ENCODE data around the gene CD70.

DNA sequence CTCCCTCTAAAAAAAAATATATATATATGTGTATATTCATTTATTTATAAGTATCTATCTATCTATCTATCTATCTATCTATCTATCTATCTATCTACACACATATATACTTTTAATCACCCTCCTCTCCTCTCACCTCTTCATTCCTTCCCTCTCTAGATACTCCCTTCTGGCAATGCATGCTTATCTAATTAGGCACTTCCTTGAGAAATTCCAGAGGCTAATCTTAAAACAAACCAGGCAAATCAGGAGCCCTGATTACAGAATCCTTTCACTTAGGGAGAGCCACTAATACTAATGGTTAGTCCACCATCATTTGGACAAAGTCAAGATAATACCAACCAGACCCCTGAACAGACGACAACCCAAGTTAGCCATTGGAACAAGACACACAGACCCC is 17.6 kb downstream of the CD70 start:
- TF ChIP-seq, protein P1, sequence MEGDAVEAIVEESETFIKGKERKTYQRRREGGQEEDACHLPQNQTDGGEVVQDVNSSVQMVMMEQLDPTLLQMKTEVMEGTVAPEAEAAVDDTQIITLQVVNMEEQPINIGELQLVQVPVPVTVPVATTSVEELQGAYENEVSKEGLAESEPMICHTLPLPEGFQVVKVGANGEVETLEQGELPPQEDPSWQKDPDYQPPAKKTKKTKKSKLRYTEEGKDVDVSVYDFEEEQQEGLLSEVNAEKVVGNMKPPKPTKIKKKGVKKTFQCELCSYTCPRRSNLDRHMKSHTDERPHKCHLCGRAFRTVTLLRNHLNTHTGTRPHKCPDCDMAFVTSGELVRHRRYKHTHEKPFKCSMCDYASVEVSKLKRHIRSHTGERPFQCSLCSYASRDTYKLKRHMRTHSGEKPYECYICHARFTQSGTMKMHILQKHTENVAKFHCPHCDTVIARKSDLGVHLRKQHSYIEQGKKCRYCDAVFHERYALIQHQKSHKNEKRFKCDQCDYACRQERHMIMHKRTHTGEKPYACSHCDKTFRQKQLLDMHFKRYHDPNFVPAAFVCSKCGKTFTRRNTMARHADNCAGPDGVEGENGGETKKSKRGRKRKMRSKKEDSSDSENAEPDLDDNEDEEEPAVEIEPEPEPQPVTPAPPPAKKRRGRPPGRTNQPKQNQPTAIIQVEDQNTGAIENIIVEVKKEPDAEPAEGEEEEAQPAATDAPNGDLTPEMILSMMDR (conservative IDR thresholded peaks at IDR 0.05), result no peak
- TF ChIP-seq ZFX (IDR thresholded peaks at IDR 0.05), result no peak
